Esophagus muscularis mucosa (tissue), 4 donors: ENCODE data around the gene ASB10. TPM values are rescaled to one million over a fixed set of nuclear protein-coding genes. Genes with fewer than 3 reads are reported as not detected.

Source experiments
- DNase-seq: peaks from one replicate; pipeline ENCODE4 v3.0.0-alpha.2; 2017; ENCODE audit errors: extremely low spot score
- H3K27ac ChIP-seq, 4 donors: fragments of 200-600 bp; sonication (generic); replicated peaks in 1 of 4; 1 replicate in 3 of 4; 2 replicates in 1 of 4; pipeline ENCODE4 v1.5.1; 2016 to 2019; ENCODE audit warnings: mild to moderate bottlenecking in 1 of 4
- H3K27me3 ChIP-seq, 4 donors: fragments of 200-600 bp; sonication (generic); one replicate each; pipeline versions ENCODE4 v1.5.1 to v1.6.0; 2016 to 2019
- H3K36me3 ChIP-seq, 4 donors: fragments of 200-600 bp; sonication (generic); one replicate each; pipeline ENCODE4 v1.5.1; 2016 to 2019
- H3K4me1 ChIP-seq, 4 donors: fragments of 200-600 bp; sonication (generic); one replicate each; pipeline ENCODE4 v1.5.1; 2016 to 2019
- H3K4me3 ChIP-seq, 4 donors: fragments of 200-600 bp; sonication (generic); 1 replicate in 2 of 4; 2 replicates in 2 of 4; pipeline ENCODE4 v1.5.1; 2016 to 2019; ENCODE audit warnings: mild to moderate bottlenecking in 4 of 4, moderate library complexity in 1 of 4
- H3K9me3 ChIP-seq, 4 donors: fragments of 200-600 bp; sonication (generic); 1 replicate in 3 of 4; 2 replicates in 1 of 4; pipeline ENCODE4 v1.5.1; 2016 to 2019
- EP300 ChIP-seq: sonication (generic); formaldehyde crosslinking; IDR thresholded peaks from one replicate; pipeline ENCODE4 v1.6.1; 2017; ENCODE audit warnings: antibody characterized with exemption
- POLR2A ChIP-seq: fragments of 450-650 bp; IDR thresholded peaks from one replicate; pipeline ENCODE4 v1.6.1; 2017; ENCODE audit warnings: antibody characterized with exemption, moderate library complexity, mild to moderate bottlenecking, low read depth
- POLR2AphosphoS5 ChIP-seq, 2 donors: sonication (generic); formaldehyde crosslinking; IDR thresholded peaks; one replicate each; pipeline ENCODE4 v1.6.1; 2017; ENCODE audit warnings: antibody characterized with exemption in 2 of 2
- WGBS: methylation state at CpG from one replicate; pipeline ENCODE4 v1.1.5; 2018; 5-methylcytosine and 5-hydroxymethylcytosine counted together
- intact Hi-C: fragments of 100-400 bp; cut with DNase I; formaldehyde crosslinking; loops from one replicate; pipeline ENCODE4 v1.15.1; 2023
- total RNA-seq, 4 donors: library from RNA; depleted of rRNA; stranded (reverse); fragments of >200 nt; gene quantifications; one replicate each; pipeline versions ENCODE4 v1.1.0 to v1.2.1, GENCODE V29; 2016
- TF ChIP-seq, protein P1 (sequence below), 3 experiments: fragments of 200-600 bp in 2 of 3; fragments of 450-650 bp in 1 of 3; sonication (generic) in 2 of 3; IDR thresholded peaks; one replicate each; pipeline ENCODE4 v1.5.1; 2017 to 2019; ENCODE audit warnings: antibody characterized with exemption in 3 of 3, mild to moderate bottlenecking in 2 of 3, moderate library complexity in 1 of 3

Gene ASB10
- total RNA-seq, 4 donors from 2014 or later: not detected

DNA sequence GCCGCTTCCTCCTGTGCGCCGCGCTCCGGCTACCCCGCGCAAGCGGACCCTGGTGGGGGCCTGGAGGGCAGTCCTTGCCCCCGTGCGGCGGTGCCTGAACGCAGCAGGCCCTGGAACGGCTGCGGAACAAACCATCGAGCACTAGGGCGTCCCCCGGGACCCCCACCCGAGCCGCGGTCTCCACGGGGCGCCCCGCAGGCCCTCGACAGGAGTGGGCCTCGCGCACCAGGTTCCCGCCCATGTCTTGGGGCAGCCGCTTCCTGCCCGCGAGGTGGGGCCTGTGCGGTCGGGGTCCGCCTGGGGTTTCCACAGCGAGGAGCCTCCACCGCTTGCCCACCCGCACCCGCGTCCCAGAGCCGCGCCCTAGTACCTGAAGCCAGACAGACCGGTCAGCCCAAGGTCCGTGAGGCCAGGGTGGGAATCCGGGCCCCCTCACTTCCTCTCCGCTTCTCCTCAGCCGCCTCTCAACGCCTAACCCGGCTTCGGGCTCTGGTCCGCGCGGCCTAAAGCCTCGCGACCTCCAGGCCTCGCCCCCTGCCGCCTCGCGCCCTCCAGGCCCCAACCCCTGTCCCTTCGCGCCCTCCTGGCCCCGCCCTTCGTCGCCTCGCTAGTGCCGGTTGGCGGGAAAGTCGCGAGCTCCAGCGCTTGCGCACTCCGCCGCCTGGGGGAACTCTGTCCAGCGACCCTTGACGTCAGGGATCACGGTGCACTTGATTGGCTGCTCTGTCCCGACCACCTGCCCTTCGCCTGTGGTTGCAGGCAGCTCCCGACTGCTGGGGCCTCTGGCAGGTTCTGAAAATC is 12.6 kb downstream of the ASB10 start:
- no peak for DNase-seq
- Histone ChIP-seq H3K27ac (no peak overlapping the region), H3K9me3 (peaks cover 0 to 4% (median 0%) of the 10 kb centered on the region in 4 donors), H3K27me3 (peaks cover 0 to 70% (median 5%) of the 10 kb centered on the region in 4 donors), H3K4me1 (peaks cover 0 to 14% (median 2%) of the 10 kb centered on the region in 4 donors), H3K4me3 (no peak overlapping the region), H3K36me3 (no peaks in the 10 kb centered on the region)
- TF ChIP-seq, protein P1, sequence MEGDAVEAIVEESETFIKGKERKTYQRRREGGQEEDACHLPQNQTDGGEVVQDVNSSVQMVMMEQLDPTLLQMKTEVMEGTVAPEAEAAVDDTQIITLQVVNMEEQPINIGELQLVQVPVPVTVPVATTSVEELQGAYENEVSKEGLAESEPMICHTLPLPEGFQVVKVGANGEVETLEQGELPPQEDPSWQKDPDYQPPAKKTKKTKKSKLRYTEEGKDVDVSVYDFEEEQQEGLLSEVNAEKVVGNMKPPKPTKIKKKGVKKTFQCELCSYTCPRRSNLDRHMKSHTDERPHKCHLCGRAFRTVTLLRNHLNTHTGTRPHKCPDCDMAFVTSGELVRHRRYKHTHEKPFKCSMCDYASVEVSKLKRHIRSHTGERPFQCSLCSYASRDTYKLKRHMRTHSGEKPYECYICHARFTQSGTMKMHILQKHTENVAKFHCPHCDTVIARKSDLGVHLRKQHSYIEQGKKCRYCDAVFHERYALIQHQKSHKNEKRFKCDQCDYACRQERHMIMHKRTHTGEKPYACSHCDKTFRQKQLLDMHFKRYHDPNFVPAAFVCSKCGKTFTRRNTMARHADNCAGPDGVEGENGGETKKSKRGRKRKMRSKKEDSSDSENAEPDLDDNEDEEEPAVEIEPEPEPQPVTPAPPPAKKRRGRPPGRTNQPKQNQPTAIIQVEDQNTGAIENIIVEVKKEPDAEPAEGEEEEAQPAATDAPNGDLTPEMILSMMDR (IDR thresholded peaks at IDR 0.05): no peak
- TF ChIP-seq EP300: no peak
- intact Hi-C loops: loop anchor here (5.0 kb wide), 1 partner anchor 128 kb away; no protein-coding TSS in a partner anchor
- 35% methylated on average over 10 of the region's 77 CpGs for WGBS

DNA sequence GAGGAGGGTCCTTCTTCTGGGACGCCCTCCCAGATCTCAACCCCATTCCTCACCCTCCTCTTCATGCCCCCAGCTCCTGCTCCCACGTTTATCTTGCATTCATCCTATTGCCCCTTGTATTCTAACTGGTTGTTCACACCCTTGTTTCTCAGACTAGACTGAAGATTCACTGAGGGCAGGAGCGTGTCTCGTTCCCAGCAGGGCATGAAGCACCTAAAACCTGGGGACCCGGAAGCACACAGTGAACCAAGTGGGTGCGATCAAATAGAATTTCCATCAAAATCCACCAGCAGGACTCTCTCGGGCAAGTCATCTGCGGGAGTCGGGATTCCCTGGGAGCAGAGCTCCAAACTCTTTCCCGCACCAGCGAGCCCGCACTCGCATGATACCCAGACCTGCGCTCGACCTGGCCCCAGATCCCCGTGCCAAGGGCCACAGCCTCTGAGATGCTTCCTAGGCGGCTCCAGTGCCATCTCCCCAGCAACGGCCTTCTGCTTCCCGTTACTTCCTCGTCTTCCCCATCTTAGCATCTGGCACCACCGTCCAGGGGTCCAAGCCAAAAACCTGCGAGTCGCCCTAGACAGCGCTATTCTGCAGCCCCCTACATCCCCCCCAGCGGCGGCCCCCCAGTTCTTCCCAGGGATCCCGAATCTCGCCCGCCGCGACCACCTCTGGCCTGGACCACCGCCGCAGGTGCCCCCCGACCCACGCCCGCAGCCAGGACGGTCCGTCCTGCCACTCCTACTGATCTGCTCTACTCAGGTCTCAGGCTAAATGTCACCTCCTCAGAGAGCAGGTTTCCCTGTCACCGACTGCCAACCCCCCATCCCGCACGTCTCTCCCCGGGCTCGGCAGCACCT is 13.4 kb downstream of the ASB10 start:
- Histone ChIP-seq H3K4me1 (peaks cover 0 to 16% (median 2%) of the 10 kb centered on the region in 4 donors), H3K4me3 (no peak overlapping the region), H3K9me3 (peaks cover 0 to 4% (median 0%) of the 10 kb centered on the region in 4 donors), H3K27ac (no peak overlapping the region), H3K27me3 (peaks cover 0 to 75% (median 6%) of the 10 kb centered on the region in 4 donors), H3K36me3 (no peaks in the 10 kb centered on the region)
- no peak for TF ChIP-seq EP300
- no peak for TF ChIP-seq POLR2A
- no peak for TF ChIP-seq POLR2AphosphoS5 (IDR thresholded peaks at IDR 0.05)
- TF ChIP-seq, protein P1 (IDR thresholded peaks at IDR 0.05): no peak
- no peak for DNase-seq
- intact Hi-C loops: loop anchor here (5.0 kb wide), 1 partner anchor 129 kb away; no protein-coding TSS in a partner anchor
- WGBS: 84% methylated on average over 41 of the region's 43 CpGs

DNA sequence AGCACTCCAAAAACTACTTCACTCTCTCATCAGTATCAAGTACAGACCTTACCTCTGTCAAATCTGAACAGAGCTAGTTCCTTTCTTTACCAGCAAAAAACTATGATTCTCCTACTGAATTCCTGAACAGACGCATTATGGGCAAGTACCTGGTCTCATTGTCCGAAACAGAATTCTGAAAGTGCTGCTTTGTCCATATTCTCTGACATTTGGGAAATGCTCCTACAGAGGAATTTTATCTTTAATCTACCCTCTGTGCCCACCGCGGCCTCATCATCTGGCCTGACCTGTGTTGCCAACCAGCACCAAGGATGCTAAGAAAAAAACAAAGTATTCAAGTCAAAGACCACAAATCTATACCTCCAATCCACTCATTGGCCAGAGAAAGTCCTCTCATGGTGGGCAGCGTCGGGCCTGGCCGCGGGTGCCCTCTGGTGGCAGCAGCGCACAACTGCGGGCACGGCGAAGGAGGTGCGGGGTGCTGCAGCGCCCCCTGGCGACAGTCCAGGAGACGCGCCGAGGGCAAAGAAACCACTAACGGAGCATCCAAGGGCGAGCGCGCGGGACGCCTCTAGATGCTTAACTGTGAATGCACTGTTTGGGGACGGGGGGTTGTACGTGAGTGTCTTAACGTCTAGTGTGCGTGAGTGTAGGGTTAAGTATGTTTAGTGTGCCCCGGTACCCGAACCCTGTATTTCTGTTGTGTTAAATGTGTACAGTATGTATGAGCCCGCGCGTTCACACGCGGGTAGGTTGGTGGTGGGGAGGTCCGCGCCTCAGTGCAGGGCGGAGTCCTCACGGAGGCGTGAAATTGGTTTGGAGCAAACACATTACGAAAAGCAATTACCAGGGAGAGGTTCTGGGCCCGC is 14.5 kb downstream of the ASB10 start:
- TF ChIP-seq EP300 (no peak), POLR2AphosphoS5 (IDR thresholded peaks at IDR 0.05) (peak in 1 of 2 donors; percentile 79)
- TF ChIP-seq, protein P1 (IDR thresholded peaks at IDR 0.05): peak in 2 of 3 experiments; percentile 100
- peaks cover 8 to 27% (median 12%) of the 10 kb centered on the region in 4 donors for H3K4me1 ChIP-seq
- WGBS: 23% methylated on average over 23 of the region's 42 CpGs
- H3K27me3 ChIP-seq: peaks cover 5 to 86% (median 15%) of the 10 kb centered on the region in 4 donors
- H3K4me3 ChIP-seq: no peak overlapping the region
- H3K9me3 ChIP-seq: peaks cover 0 to 4% (median 0%) of the 10 kb centered on the region in 4 donors
- H3K27ac ChIP-seq: no peak overlapping the region
- intact Hi-C loops: loop anchor here (5.0 kb wide), 1 partner anchor 130 kb away; no protein-coding TSS in a partner anchor
- no peak for DNase-seq
- no peaks in the 10 kb centered on the region for H3K36me3 ChIP-seq

DNA sequence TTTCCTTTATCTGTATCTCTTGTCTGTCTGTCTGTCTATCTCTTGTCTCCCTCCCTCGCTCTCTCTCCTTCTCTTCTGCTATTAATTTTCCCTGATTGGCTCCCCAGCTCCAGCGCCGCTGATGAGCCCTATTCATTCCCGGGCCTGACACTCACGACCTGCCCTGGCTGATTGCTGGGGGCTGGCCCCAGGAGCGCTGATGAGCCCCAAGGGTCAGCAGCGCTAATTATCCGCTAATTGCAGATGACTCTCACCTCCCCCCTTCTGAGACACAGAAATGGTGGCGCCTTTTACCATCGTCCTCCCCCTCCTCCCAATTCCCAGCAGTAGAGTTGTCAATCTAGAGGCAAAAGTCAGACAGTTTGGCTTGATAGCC is 18.3 kb downstream of the ASB10 start:
- intact Hi-C loops: loop anchor here (2.0 kb wide), 1 partner anchor 44 kb away; no protein-coding TSS in a partner anchor
- DNase-seq: no peak
- H3K27ac ChIP-seq: no peak overlapping the region
- TF ChIP-seq POLR2AphosphoS5 (IDR thresholded peaks at IDR 0.05) (no peak), POLR2A (no peak), EP300 (no peak)
- TF ChIP-seq, protein P1 (IDR thresholded peaks at IDR 0.05): no peak
- H3K27me3 ChIP-seq: peaks cover 8 to 86% (median 38%) of the 10 kb centered on the region in 4 donors
- peaks cover 15 to 31% (median 21%) of the 10 kb centered on the region in 4 donors for H3K4me1 ChIP-seq
- H3K9me3 ChIP-seq: no peaks in the 10 kb centered on the region
- H3K36me3 ChIP-seq: no peaks in the 10 kb centered on the region
- 59% methylated on average over 10 of the region's 10 CpGs for WGBS
- H3K4me3 ChIP-seq: no peak overlapping the region
